ENCODE measurements around the gene TROAP. TPM values are rescaled to one million over a fixed set of nuclear protein-coding genes. Genes with fewer than 3 reads are reported as not detected.

Gene TROAP
- total and polyA plus RNA-seq, 9 of the 15 experiments (the other 6 are each of a cell fraction or from before 2014, with no cell fraction given) = 46.4 to 171 (median 59.8) TPM

GRCh38 chr12:49358483-49359141 lies 35.6 kb downstream of the TROAP start (continued):
- TF ChIP-seq CHAMP1 (IDR thresholded peaks at IDR 0.05) = no peak

- Histone ChIP-seq H3K79me2 (ENCODE audit: control insufficient read depth, insufficient read depth, low read length) (no peaks in the 10 kb centered on the region), H3K9me3 (replicated peaks; ENCODE audit: control insufficient read depth, insufficient read depth, low read depth, low read length) (no peaks in the 10 kb centered on the region), H3K4me1 (replicated peaks in 1 of 2; ENCODE audit: control insufficient read depth in 2 of 2, insufficient read depth in 2 of 2, low read length in 2 of 2) (no peaks in the 10 kb centered on the region), H3K9me1 (ENCODE audit: control insufficient read depth, insufficient read depth, low read length) (no peaks in the 10 kb centered on the region), H2AFZ (ENCODE audit: low read depth, low read length) (no peak overlapping the region), H3K4me3 (no peak overlapping the region), H3K27me3 (ENCODE audit: control insufficient read depth in 2 of 2, insufficient read depth in 2 of 2, low read length in 2 of 2) (no peaks in the 10 kb centered on the region), H4K20me1 (replicated peaks; ENCODE audit: control insufficient read depth, insufficient read depth, low read length) (no peaks in the 10 kb centered on the region), H3K9ac (ENCODE audit: insufficient read depth in 1 of 2, low read depth in 2 of 2, low read length in 2 of 2) (no peak overlapping the region), H3K4me2 (ENCODE audit: insufficient read depth, low read length) (no peak overlapping the region), H3K27ac (ENCODE audit: extremely low read depth, low read depth, low read length) (no peak overlapping the region), H3K36me3 (ENCODE audit: control insufficient read depth, insufficient read depth, low read length) (no peaks in the 10 kb centered on the region)
- in situ Hi-C loops (cut with MboI) = loop anchor here (5.0 kb wide), 1 partner anchor 158 kb away; no protein-coding TSS in a partner anchor
- ATAC-seq = no peak
- POLR2A ChIA-PET = interaction anchor here (1.7 to 2.7 kb wide), 3 partner anchors 151 to 155 kb away, joined by 5 to 14 read pairs (median 8); no protein-coding TSS in a partner anchor
- TF ChIP-seq XRCC5 (IDR thresholded peaks at IDR 0.05; ENCODE audit: low read depth, low read length) = no peak
- no peak for TF ChIP-seq BCL6 (CRISPR knock-in tag; IDR thresholded peaks at IDR 0.05)
- no peak for TF ChIP-seq RHOXF2B (CRISPR knock-in tag; conservative IDR thresholded peaks at IDR 0.05)
- intact Hi-C loops (cut with micrococcal nuclease) = loop anchor here (10.0 kb wide), 1 partner anchor 345 kb away; the partner anchor contains the start of gene FMNL3
- no peak for DNase-seq (ENCODE audit: extremely low read depth in 1 of 4, low spot score in 3 of 4)
- CTCF ChIA-PET (ENCODE audit: low intra/inter-chr PET ratio) = interaction anchor here (1.0 to 8.6 kb wide), 5 partner anchors 28 to 221 kb away, joined by 3 to 185 read pairs (median 19); no protein-coding TSS in a partner anchor
- BruUV-seq (replicated peaks) = no TSS peak
- WGBS (ENCODE audit: insufficient coverage, low coverage, missing lambda C conversion rate) = 29% methylated on average over 7 of the region's 7 CpGs
- no peak for FAIRE-seq
Measured at GRCh38 chr12:49359671-49360070, 36.6 kb downstream of the TROAP start.

Measured in K562 (cell line).